Neural cell (in vitro differentiated cells): Measurements from ENCODE around the gene TMOD4. TPM values are rescaled to one million over a fixed set of nuclear protein-coding genes. Genes with fewer than 3 reads are reported as not detected.

Experiments
- H2AFZ ChIP-seq: fragments of 200-600, 300-800 bp; sonication (generic), shearing (Covaris generic); 2 replicates; pipeline ENCODE4 v1.6.0; 2014; ENCODE audit warnings: low read depth, mild to moderate bottlenecking, antibody characterized with exemption, low read length, moderate library complexity
- H3F3A ChIP-seq: fragments of 200-600 bp; shearing (Covaris generic); 2 replicates; pipeline ENCODE4 v1.6.1; 2016; ENCODE audit warnings: mild to moderate bottlenecking, moderate library complexity, mixed read lengths, antibody characterized with exemption, low read length; ENCODE audit not compliant: insufficient read depth, poor library complexity, severe bottlenecking
- H3K27ac ChIP-seq: fragments of 200-600, 300-800 bp; sonication (generic), shearing (Covaris generic); 2 replicates; pipeline ENCODE4 v1.5.1; 2014; ENCODE audit warnings: mild to moderate bottlenecking, low read length, moderate library complexity
- H3K27me3 ChIP-seq: fragments of 300-800, 200-600 bp; sonication (generic), shearing (Covaris generic); 2 replicates; pipeline ENCODE4 v1.6.0; 2014; ENCODE audit warnings: mild to moderate bottlenecking, low read depth, low read length, moderate library complexity; ENCODE audit not compliant: insufficient read depth
- H3K36me3 ChIP-seq: fragments of 300-800, 200-600 bp; sonication (generic), shearing (Covaris generic); 2 replicates; pipeline ENCODE4 v1.5.1; 2014; ENCODE audit warnings: mild to moderate bottlenecking, antibody characterized with exemption, low read length, moderate library complexity; ENCODE audit not compliant: insufficient read depth
- H3K4me2 ChIP-seq: fragments of 300-800, 200-600 bp; sonication (generic), shearing (Covaris generic); 2 replicates; pipeline ENCODE4 v1.6.0; 2014; ENCODE audit warnings: mild to moderate bottlenecking, low read length
- H3K4me3 ChIP-seq: fragments of 300-800, 200-600 bp; sonication (generic), shearing (Covaris generic); 2 replicates; pipeline ENCODE4 v1.5.1; 2014; ENCODE audit warnings: mild to moderate bottlenecking, low read length, moderate library complexity
- H3K79me2 ChIP-seq: fragments of 200-600 bp; shearing (Covaris generic); replicated peaks from 2 replicates; pipeline ENCODE4 v1.6.0; 2014; ENCODE audit warnings: mild to moderate bottlenecking, low read length, moderate library complexity; ENCODE audit not compliant: insufficient read depth
- H3K9ac ChIP-seq: fragments of 300-800, 200-600 bp; sonication (generic), shearing (Covaris generic); 2 replicates; pipeline ENCODE4 v1.6.1; 2016; ENCODE audit warnings: mild to moderate bottlenecking, low read length, mixed read lengths
- H3K9me2 ChIP-seq: fragments of 200-600 bp; shearing (Covaris generic); 2 replicates; pipeline ENCODE4 v1.6.1; 2016; ENCODE audit warnings: mild to moderate bottlenecking, low read length, mixed read lengths; ENCODE audit not compliant: insufficient read depth
- H3K9me3 ChIP-seq: fragments of 200-600, 300-800 bp; sonication (generic), shearing (Covaris generic); 2 replicates; pipeline ENCODE4 v1.6.1; 2016; ENCODE audit warnings: mild to moderate bottlenecking, mixed run types, low read length, moderate library complexity, mixed read lengths
- H4K20me1 ChIP-seq: fragments of 200-600 bp; shearing (Covaris generic); 2 replicates; pipeline ENCODE4 v1.6.1; 2016; ENCODE audit warnings: mild to moderate bottlenecking, mixed run types; ENCODE audit not compliant: insufficient read depth
- EP300 ChIP-seq: fragments of 450-650 bp; conservative IDR thresholded peaks from 2 replicates; pipeline ENCODE4 v1.6.1; 2014; ENCODE audit warnings: antibody characterized with exemption, mild to moderate bottlenecking, moderate library complexity; ENCODE audit not compliant: poor library complexity, severe bottlenecking
- EZH2 ChIP-seq: fragments of 200-600, 300-800 bp; shearing (Covaris generic), sonication (generic); IDR thresholded peaks from 2 replicates; pipeline ENCODE4 v1.6.1; 2014; ENCODE audit warnings: antibody characterized with exemption, low read length, borderline replicate concordance, mild to moderate bottlenecking; ENCODE audit not compliant: insufficient read depth, poor library complexity, severe bottlenecking
- MXI1 ChIP-seq: fragments of 450-650 bp; conservative IDR thresholded peaks from 2 replicates; pipeline ENCODE4 v1.6.1; 2014; ENCODE audit warnings: antibody characterized with exemption, mild to moderate bottlenecking; ENCODE audit not compliant: poor library complexity, severe bottlenecking
- POLR2AphosphoS5 ChIP-seq: IDR thresholded peaks from 2 replicates; pipeline ENCODE4 v1.6.1; 2012
- RAD21 ChIP-seq: fragments of 450-650 bp; conservative IDR thresholded peaks from 2 replicates; pipeline ENCODE4 v1.6.1; 2014; ENCODE audit warnings: antibody characterized with exemption, mild to moderate bottlenecking, moderate library complexity
- SMC3 ChIP-seq: fragments of 450-650 bp; conservative IDR thresholded peaks from 2 replicates; pipeline ENCODE4 v1.6.1; 2014; ENCODE audit warnings: antibody characterized with exemption, mild to moderate bottlenecking, moderate library complexity; ENCODE audit not compliant: poor library complexity
- TAF1 ChIP-seq: IDR thresholded peaks from 2 replicates; pipeline ENCODE4 v1.6.1; 2012; ENCODE audit warnings: low read depth
- polyA plus RNA-seq: library from polyadenylated mRNA; depleted of rRNA; stranded (reverse); fragments of >200 nt; gene quantifications from 2 replicates; pipeline ENCODE4 v1.2.3, GENCODE V29; 2014
- TF ChIP-seq, protein P1 (sequence below): fragments of 450-650 bp; IDR thresholded peaks from 2 replicates; pipeline ENCODE4 v1.5.1; 2014; ENCODE audit warnings: antibody characterized with exemption, mild to moderate bottlenecking, moderate library complexity; ENCODE audit not compliant: poor library complexity, severe bottlenecking
- TF ChIP-seq, protein P2 (sequence below): IDR thresholded peaks from 2 replicates; pipeline ENCODE4 v1.6.1; 2012; ENCODE audit warnings: borderline replicate concordance

The TMOD4 gene
- polyA plus RNA-seq, 1 donor from 2014 or later = not detected

DNA sequence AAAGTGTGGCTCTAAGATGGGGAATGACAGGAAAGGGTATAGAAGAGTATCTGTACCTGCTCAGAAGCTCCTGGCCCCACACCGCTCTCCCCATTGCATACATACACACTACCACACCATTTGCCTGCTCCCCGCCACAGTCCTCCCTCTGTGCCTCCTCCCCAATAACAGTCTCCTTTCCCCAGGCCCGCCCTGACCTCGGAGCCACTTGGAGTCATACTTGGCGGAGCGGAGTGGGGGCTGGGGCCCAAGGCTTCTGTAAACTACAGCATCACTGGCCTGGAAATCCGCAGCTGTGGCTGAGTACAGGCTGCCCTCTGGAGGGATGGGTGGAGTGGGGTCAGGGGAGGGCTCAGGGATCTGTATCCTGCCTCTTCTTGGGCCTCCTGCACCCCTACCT is 38.0 kb downstream of the TMOD4 start:
- no peak overlapping the region for H2AFZ ChIP-seq
- H3K36me3 ChIP-seq = peaks cover 6% of the 10 kb centered on the region
- no peaks in the 10 kb centered on the region for H3K27me3 ChIP-seq
- peaks cover 4% of the 10 kb centered on the region for H3K79me2 ChIP-seq
- no peaks in the 10 kb centered on the region for H3K9me3 ChIP-seq
- no peaks in the 10 kb centered on the region for H4K20me1 ChIP-seq
- no peak overlapping the region for H3K9ac ChIP-seq
- no peaks in the 10 kb centered on the region for H3F3A ChIP-seq
- H3K4me3 ChIP-seq = no peak overlapping the region
- H3K9me2 ChIP-seq = no peaks in the 10 kb centered on the region
- H3K27ac ChIP-seq = no peak overlapping the region
- TF ChIP-seq, protein P1, sequence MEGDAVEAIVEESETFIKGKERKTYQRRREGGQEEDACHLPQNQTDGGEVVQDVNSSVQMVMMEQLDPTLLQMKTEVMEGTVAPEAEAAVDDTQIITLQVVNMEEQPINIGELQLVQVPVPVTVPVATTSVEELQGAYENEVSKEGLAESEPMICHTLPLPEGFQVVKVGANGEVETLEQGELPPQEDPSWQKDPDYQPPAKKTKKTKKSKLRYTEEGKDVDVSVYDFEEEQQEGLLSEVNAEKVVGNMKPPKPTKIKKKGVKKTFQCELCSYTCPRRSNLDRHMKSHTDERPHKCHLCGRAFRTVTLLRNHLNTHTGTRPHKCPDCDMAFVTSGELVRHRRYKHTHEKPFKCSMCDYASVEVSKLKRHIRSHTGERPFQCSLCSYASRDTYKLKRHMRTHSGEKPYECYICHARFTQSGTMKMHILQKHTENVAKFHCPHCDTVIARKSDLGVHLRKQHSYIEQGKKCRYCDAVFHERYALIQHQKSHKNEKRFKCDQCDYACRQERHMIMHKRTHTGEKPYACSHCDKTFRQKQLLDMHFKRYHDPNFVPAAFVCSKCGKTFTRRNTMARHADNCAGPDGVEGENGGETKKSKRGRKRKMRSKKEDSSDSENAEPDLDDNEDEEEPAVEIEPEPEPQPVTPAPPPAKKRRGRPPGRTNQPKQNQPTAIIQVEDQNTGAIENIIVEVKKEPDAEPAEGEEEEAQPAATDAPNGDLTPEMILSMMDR = no peak
- TF ChIP-seq RAD21 (no peak), SMC3 (no peak), EP300 (no peak), POLR2AphosphoS5 (no peak), MXI1 (no peak), TAF1 (no peak), EZH2 (no peak)
- TF ChIP-seq, protein P2, sequence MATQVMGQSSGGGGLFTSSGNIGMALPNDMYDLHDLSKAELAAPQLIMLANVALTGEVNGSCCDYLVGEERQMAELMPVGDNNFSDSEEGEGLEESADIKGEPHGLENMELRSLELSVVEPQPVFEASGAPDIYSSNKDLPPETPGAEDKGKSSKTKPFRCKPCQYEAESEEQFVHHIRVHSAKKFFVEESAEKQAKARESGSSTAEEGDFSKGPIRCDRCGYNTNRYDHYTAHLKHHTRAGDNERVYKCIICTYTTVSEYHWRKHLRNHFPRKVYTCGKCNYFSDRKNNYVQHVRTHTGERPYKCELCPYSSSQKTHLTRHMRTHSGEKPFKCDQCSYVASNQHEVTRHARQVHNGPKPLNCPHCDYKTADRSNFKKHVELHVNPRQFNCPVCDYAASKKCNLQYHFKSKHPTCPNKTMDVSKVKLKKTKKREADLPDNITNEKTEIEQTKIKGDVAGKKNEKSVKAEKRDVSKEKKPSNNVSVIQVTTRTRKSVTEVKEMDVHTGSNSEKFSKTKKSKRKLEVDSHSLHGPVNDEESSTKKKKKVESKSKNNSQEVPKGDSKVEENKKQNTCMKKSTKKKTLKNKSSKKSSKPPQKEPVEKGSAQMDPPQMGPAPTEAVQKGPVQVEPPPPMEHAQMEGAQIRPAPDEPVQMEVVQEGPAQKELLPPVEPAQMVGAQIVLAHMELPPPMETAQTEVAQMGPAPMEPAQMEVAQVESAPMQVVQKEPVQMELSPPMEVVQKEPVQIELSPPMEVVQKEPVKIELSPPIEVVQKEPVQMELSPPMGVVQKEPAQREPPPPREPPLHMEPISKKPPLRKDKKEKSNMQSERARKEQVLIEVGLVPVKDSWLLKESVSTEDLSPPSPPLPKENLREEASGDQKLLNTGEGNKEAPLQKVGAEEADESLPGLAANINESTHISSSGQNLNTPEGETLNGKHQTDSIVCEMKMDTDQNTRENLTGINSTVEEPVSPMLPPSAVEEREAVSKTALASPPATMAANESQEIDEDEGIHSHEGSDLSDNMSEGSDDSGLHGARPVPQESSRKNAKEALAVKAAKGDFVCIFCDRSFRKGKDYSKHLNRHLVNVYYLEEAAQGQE = no peak
- H3K4me2 ChIP-seq = no peak overlapping the region

DNA sequence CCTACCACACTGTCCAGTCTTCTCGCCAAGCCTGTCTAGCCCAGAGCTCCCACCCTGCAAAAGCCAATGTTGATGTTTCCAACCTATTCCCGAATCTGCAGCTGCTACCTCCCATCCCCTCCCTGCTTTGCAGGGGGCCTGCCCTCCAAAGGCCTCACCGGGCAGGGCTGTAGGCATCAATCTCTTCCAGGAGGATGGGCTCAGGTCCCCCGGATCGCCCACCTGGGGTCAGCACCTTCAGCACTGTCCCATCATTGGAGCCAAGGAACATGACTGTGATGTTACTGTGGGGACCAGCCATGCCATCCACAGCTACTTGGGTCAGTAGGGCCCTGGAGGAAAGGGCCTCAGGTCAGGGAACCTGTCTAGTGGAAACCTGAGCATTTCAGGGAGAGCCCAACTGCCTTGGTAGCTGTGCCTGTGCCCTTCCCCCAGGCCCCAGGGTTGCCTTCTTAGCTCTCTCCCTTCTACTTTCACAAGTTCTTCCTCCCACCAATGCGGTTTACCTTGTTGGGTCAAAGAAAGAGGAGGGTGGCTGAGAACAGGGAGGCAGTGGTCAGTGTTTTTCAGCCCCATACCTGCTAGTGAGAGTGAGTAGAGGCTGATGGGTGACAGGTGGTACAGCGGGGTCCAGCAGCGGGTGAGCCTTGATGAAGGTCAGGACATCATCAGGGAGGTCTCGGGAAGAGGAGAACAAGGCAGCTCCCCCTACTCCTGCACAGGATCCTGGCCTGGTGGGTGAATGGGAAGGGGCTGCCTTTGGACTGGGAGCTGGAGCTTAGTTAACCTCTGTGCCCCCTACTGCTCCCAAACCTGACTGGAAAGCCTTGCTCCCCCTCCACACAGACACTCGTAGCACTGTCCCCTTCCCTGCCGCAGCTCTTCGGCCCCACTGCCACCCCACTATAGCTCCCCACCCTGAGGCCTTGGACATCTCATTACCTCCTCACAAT is 40.1 kb downstream of the TMOD4 start:
- H3K79me2 ChIP-seq = no peaks in the 10 kb centered on the region
- no peak overlapping the region for H3K9ac ChIP-seq
- no peak overlapping the region for H3K27ac ChIP-seq
- H3K36me3 ChIP-seq = peaks cover 6% of the 10 kb centered on the region
- H3F3A ChIP-seq = no peaks in the 10 kb centered on the region
- no peak overlapping the region for H2AFZ ChIP-seq
- no peak for TF ChIP-seq EP300
- TF ChIP-seq, protein P1 = no peak
- TF ChIP-seq TAF1 = no peak
- no peak for TF ChIP-seq RAD21
- TF ChIP-seq EZH2 = no peak
- no peak overlapping the region for H3K4me3 ChIP-seq
- H4K20me1 ChIP-seq = no peaks in the 10 kb centered on the region
- H3K27me3 ChIP-seq = no peaks in the 10 kb centered on the region
- H3K9me3 ChIP-seq = no peaks in the 10 kb centered on the region
- no peak overlapping the region for H3K4me2 ChIP-seq
- no peaks in the 10 kb centered on the region for H3K9me2 ChIP-seq
